CD8-positive, alpha-beta memory T cell (primary cell): ENCODE measurements around the gene ZNF513. TPM values are rescaled to one million over a fixed set of nuclear protein-coding genes. Genes with fewer than 3 reads are reported as not detected.
"Not testable (repeated sequence)": the region's sequence is repeated elsewhere in the genome, so short reads cannot be mapped to it uniquely, and the experiment has no call there.

Experiments used
- CTCF ChIA-PET: fragments of 350-600 bp; sonication (Branson Sonifier 250); formaldehyde crosslinking; loops from one replicate; lab custom pipeline; 2021; ENCODE audit warnings: antibody characterized with exemption; lab: Charles Lee
- POLR2A ChIA-PET: fragments of 350-600 bp; sonication (Branson Sonifier 250); formaldehyde crosslinking; loops from one replicate; lab custom pipeline; 2021; ENCODE audit warnings: antibody characterized with exemption; lab: Charles Lee
- DNase-seq, 5 donors: peaks; one replicate each; pipeline versions ENCODE4 v3.0.0 to v3.0.0-alpha.2; 2020 to 2022; ENCODE audit warnings: mixed read lengths in 1 of 5
- H3K27ac ChIP-seq: one replicate; pipeline ENCODE4 v1.7.0; 2013; ENCODE audit warnings: low read depth, mild to moderate bottlenecking, low read length, moderate library complexity
- H3K27me3 ChIP-seq: 2 replicates; pipeline ENCODE4 v1.7.0; 2013; ENCODE audit warnings: low read length, mild to moderate bottlenecking; ENCODE audit not compliant: insufficient read depth, poor library complexity, severe bottlenecking
- H3K36me3 ChIP-seq: 2 replicates; pipeline ENCODE4 v1.7.0; 2013; ENCODE audit warnings: mild to moderate bottlenecking, low read length, moderate library complexity; ENCODE audit not compliant: insufficient read depth
- H3K4me1 ChIP-seq: 2 replicates; pipeline ENCODE4 v1.7.0; 2013; ENCODE audit warnings: mild to moderate bottlenecking, low read length, moderate library complexity; ENCODE audit not compliant: insufficient read depth
- H3K4me3 ChIP-seq: 2 replicates; pipeline ENCODE4 v1.7.0; 2013; ENCODE audit warnings: mild to moderate bottlenecking, low read length
- H3K9me3 ChIP-seq: 2 replicates; pipeline ENCODE4 v1.7.0; 2013; ENCODE audit warnings: mild to moderate bottlenecking, low read length
- H3K27ac Mint-ChIP-seq, 8 donors: one replicate each; pipeline ENCODE4 v1.8.0; 2020 to 2021; ENCODE audit warnings: mixed read lengths in 8 of 8, mild to moderate bottlenecking in 6 of 8, inconsistent platforms in 3 of 8, moderate library complexity in 3 of 8
- H3K27me3 Mint-ChIP-seq, 2 donors: one replicate each; pipeline ENCODE4 v1.8.0; 2020 to 2021; ENCODE audit warnings: mixed read lengths in 2 of 2, mild to moderate bottlenecking in 1 of 2, moderate library complexity in 1 of 2
- H3K36me3 Mint-ChIP-seq, 3 donors: one replicate each; pipeline ENCODE4 v1.8.0; 2020 to 2021; ENCODE audit warnings: mixed read lengths in 3 of 3, inconsistent platforms in 1 of 3, mild to moderate bottlenecking in 1 of 3
- H3K4me1 Mint-ChIP-seq, 3 donors: one replicate each; pipeline ENCODE4 v1.8.0; 2020 to 2021; ENCODE audit warnings: mixed read lengths in 3 of 3, inconsistent platforms in 1 of 3, mild to moderate bottlenecking in 1 of 3
- H3K4me3 Mint-ChIP-seq, 7 donors: one replicate each; pipeline ENCODE4 v1.8.0; 2020 to 2021; ENCODE audit warnings: mixed read lengths in 7 of 7, mild to moderate bottlenecking in 6 of 7, moderate library complexity in 4 of 7, inconsistent platforms in 2 of 7
- H3K9me3 Mint-ChIP-seq, 5 donors: one replicate each; pipeline ENCODE4 v1.8.0; 2020 to 2022; ENCODE audit warnings: mixed read lengths in 5 of 5, mild to moderate bottlenecking in 3 of 5, moderate library complexity in 2 of 5, inconsistent platforms in 1 of 5
- polyA plus RNA-seq: library from polyadenylated mRNA; unstranded; fragments of 300-500 nt; fragmentation: Illumina TruSeq; gene quantifications from one replicate; pipeline ENCODE4 v1.2.3, GENCODE V29; 2021
- total RNA-seq, 2 experiments: library from RNA; stranded (reverse); gene quantifications; one replicate each; pipeline ENCODE4 v1.2.3, GENCODE V29; 2021

Gene ZNF513
- total and polyA plus RNA-seq, 3 experiments from 2014 or later: 4.7 to 9.9 (median 9.2) TPM

DNA sequence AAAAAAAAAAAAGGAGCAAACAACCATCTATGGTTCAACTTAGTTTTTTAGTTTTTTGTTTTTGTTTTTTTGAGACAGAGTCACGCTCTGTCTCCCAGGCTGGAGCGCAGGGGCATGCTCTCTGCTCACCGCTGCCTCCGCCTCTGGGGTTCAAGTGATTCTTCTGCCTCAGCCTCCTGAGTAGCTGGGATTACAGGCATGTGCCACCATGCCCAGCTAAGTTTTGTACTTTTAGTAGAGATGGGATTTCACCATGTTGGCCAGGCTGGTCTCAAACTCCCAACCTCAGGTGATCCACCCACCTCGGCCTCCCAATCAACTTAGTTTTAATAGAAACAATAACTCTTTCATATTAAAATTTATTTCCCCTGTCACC is 27.2 kb downstream of the ZNF513 start:
- H3K36me3 ChIP-seq, H3K4me3 Mint-ChIP-seq, H3K27ac ChIP-seq, H3K9me3 ChIP-seq, H3K4me3 ChIP-seq, H3K27me3 Mint-ChIP-seq, H3K9me3 Mint-ChIP-seq, H3K27me3 ChIP-seq, DNase-seq: not testable (repeated sequence)
- Mint-ChIP-seq H3K27ac (peak overlapping the region in 1 of 8 donors; percentile 64), H3K36me3 (peaks cover 0 to 32% (median 4%) of the 10 kb centered on the region in 3 donors), H3K4me1 (peaks cover 52 to 77% (median 71%) of the 10 kb centered on the region in 3 donors)
- H3K4me1 ChIP-seq: peaks cover 34% of the 10 kb centered on the region
- ChIA-PET CTCF (interaction anchor here (2.4 kb wide), 1 partner anchor 16 kb away, joined by 6 read pairs; no protein-coding TSS in a partner anchor), POLR2A (interaction anchor here (1.7 kb wide), 1 partner anchor 16 kb away, joined by 5 read pairs; the partner anchor contains the start of gene EIF2B4)

DNA sequence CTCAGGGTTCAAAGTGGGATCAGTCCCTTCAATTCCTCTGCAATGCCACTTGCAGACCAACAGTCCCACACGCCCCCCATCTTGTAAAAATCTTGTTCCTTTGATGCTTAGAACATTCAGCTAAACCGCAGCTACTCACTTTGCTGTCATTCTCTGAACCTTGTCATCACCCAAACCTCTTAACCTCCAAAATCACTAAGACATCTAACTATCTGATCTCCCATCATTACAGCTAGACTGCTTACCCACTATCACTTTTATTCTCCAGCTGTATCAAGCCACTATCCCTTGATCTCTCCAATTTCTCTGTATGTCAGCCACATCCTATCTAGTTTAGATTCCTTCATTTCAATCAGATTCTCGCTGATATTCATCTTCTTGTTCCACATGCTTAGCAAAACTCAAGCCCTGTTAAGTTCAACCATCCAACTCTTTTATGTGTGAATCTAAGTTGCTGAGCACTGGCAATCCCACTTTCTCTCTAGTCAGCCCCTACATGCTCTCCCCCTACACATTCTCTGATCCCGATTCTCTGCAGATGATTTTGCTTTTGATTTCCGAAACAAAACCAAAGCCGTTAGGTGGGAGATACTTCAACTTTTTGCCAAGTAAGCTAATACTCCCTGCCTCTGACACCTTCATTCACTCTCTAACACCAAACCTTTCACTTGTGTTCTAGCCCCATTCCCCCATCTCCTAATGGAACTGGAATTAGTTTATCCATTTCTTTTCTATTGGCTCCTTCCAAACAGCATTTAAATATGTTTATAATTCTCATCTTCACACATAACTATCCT is 28.5 kb downstream of the ZNF513 start:
- Mint-ChIP-seq H3K4me1 (peaks cover 51 to 76% (median 69%) of the 10 kb centered on the region in 3 donors), H3K4me3 (peak overlapping the region in 3 of 7 donors; percentile 3 to 21 (median 7)), H3K27ac (peak overlapping the region in 7 of 8 donors; percentile 17 to 80 (median 57)), H3K9me3 (no peaks in the 10 kb centered on the region), H3K36me3 (peaks cover 0 to 39% (median 9%) of the 10 kb centered on the region in 3 donors), H3K27me3 (peaks cover 0 to 1% of the 10 kb centered on the region in 2 donors)
- Histone ChIP-seq H3K4me3 (no peak overlapping the region), H3K27me3 (no peaks in the 10 kb centered on the region), H3K27ac (no peak overlapping the region), H3K9me3 (no peaks in the 10 kb centered on the region), H3K4me1 (peaks cover 24% of the 10 kb centered on the region), H3K36me3 (no peaks in the 10 kb centered on the region)
- peak in 2 of 5 donors; percentile 11 to 63 for DNase-seq
- CTCF ChIA-PET: interaction anchor here (1.8 kb wide), 1 partner anchor 15 kb away, joined by 4 read pairs; no protein-coding TSS in a partner anchor
- POLR2A ChIA-PET: no interaction called here

DNA sequence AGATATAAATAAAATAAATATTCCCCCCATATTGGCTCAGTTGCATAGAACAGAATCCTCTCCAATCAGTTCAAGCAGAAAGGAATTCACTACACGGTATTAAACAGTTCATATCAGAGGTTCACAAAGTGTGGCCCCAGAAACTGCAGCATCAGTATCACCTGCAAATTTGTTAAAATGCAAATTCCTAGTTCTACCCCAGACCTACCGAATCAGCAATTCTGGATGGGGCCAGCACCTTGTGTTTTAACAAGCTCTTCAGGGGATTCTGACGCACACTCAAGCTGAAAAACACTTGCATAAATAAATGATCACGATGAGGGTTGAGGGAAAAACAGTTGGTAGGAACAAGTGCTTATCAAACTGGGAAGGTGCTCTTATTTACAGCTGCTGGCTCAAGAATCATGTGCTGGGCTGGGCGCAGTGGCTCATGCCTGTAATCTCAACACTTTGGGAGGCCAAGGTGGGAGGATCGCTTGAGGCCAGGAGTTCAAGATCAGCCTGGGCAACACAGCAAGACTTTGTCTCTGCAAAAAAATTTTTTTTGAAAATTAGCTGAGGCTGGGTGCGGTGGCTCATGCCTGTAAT is 30.3 kb downstream of the ZNF513 start:
- POLR2A ChIA-PET: no interaction called here
- DNase-seq: no peak
- no peaks in the 10 kb centered on the region for H3K36me3 ChIP-seq
- Mint-ChIP-seq H3K27me3 (peaks cover 0 to 1% of the 10 kb centered on the region in 2 donors), H3K27ac (peak overlapping the region in 2 of 8 donors; percentile 14 to 45), H3K4me3 (no peak overlapping the region), H3K9me3 (no peaks in the 10 kb centered on the region), H3K36me3 (peaks cover 0 to 27% (median 9%) of the 10 kb centered on the region in 3 donors), H3K4me1 (peaks cover 44 to 65% (median 62%) of the 10 kb centered on the region in 3 donors)
- no peak overlapping the region for H3K27ac ChIP-seq
- no peak overlapping the region for H3K4me3 ChIP-seq
- H3K27me3 ChIP-seq: no peaks in the 10 kb centered on the region
- H3K4me1 ChIP-seq: peaks cover 17% of the 10 kb centered on the region
- CTCF ChIA-PET: no interaction called here
- H3K9me3 ChIP-seq: no peaks in the 10 kb centered on the region

DNA sequence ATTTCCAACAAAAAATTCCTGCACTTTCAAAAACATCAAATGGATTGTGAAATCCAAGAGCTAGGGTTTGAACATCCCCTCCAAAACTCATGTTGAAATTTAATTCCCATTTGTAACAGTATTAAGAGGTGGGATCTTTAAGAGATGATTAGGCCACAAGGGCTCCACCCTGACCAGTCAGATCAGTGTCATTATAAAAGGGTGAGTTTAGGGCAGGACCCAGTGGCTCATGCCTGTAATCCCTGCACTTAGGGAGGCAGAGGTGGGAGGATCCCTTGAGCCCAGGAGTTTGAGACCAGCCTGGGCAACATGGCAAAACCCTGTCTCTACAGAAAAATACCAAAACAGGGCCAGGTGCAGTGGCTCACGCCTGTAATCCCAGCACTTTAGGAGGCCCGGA is 32.9 kb downstream of the ZNF513 start:
- no peaks in the 10 kb centered on the region for H3K27me3 ChIP-seq
- Mint-ChIP-seq H3K9me3 (no peaks in the 10 kb centered on the region), H3K4me3 (no peak overlapping the region), H3K27me3 (peaks cover 0 to 1% of the 10 kb centered on the region in 2 donors), H3K36me3 (peaks cover 0 to 36% (median 9%) of the 10 kb centered on the region in 3 donors), H3K27ac (no peak overlapping the region), H3K4me1 (peaks cover 36 to 50% (median 45%) of the 10 kb centered on the region in 3 donors)
- no peaks in the 10 kb centered on the region for H3K9me3 ChIP-seq
- CTCF ChIA-PET: no interaction called here
- H3K4me3 ChIP-seq: no peak overlapping the region
- no peak overlapping the region for H3K27ac ChIP-seq
- no peak for DNase-seq
- peaks cover 9% of the 10 kb centered on the region for H3K36me3 ChIP-seq
- H3K4me1 ChIP-seq: peaks cover 13% of the 10 kb centered on the region
- POLR2A ChIA-PET: no interaction called here

DNA sequence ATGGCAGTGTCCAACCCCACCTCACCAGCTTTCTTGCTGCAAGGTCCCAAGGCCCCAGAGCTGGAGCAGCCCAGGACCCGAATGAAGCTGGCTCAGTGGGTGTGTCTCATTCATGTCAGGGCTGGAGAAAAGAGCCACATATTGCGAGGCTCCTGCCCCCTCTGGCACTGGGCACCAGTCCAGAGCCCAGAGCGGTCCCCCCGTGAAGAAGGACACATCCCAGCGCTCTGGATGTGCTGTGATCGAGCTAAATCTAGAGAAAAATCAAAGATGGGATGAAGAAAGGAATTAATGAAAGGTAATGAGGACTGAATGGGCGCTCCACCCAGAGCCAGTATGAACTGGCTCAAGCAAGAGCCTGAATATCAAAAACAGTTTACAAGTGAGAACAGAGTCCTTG is 44.4 kb downstream of the ZNF513 start:
- ChIA-PET POLR2A (no interaction called here), CTCF (interaction anchor here (1.0 kb wide), 1 partner anchor 33 kb away, joined by 3 read pairs; no protein-coding TSS in a partner anchor)
- no peaks in the 10 kb centered on the region for H3K4me1 ChIP-seq
- peaks cover 55% of the 10 kb centered on the region for H3K36me3 ChIP-seq
- H3K27me3 ChIP-seq: no peaks in the 10 kb centered on the region
- H3K4me3 ChIP-seq: no peak overlapping the region
- H3K9me3 ChIP-seq: no peaks in the 10 kb centered on the region
- H3K36me3 Mint-ChIP-seq: peaks cover 0 to 78% (median 18%) of the 10 kb centered on the region in 3 donors
- DNase-seq: no peak
- no peaks in the 10 kb centered on the region for H3K27me3 Mint-ChIP-seq
- no peak overlapping the region for H3K27ac Mint-ChIP-seq
- no peaks in the 10 kb centered on the region for H3K9me3 Mint-ChIP-seq
- no peaks in the 10 kb centered on the region for H3K4me1 Mint-ChIP-seq
- no peak overlapping the region for H3K27ac ChIP-seq
- H3K4me3 Mint-ChIP-seq: no peak overlapping the region

DNA sequence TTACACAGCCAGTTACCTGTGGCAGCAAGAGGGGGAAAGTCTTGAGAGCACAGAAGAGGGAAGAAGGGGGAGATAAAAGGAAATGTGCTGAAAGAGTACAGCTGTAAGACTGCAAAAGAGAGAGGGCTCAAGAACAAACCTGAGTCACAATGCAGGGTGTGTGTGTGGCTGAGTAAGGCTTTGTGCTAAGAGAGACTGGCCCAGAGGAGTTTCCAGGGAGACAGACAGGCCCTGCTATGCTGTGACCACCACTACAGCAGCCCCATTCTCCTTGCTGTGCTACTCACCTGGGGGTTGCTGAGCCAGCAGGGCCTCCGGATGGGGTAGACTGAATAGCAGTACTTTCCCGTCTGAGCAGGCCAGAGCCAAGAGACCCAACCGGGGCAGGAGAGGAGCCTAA is 45.2 kb downstream of the ZNF513 start:
- Mint-ChIP-seq H3K4me1 (no peaks in the 10 kb centered on the region), H3K36me3 (peaks cover 4 to 77% (median 19%) of the 10 kb centered on the region in 3 donors), H3K4me3 (no peak overlapping the region), H3K9me3 (no peaks in the 10 kb centered on the region), H3K27me3 (no peaks in the 10 kb centered on the region), H3K27ac (peak overlapping the region in 4 of 8 donors; percentile 18 to 32 (median 26))
- H3K27me3 ChIP-seq: no peaks in the 10 kb centered on the region
- ChIA-PET POLR2A (no interaction called here), CTCF (interaction anchor here (0.7 kb wide), 1 partner anchor 33 kb away, joined by 3 read pairs; no protein-coding TSS in a partner anchor)
- peaks cover 52% of the 10 kb centered on the region for H3K36me3 ChIP-seq
- no peaks in the 10 kb centered on the region for H3K9me3 ChIP-seq
- DNase-seq: no peak
- H3K27ac ChIP-seq: no peak overlapping the region
- H3K4me1 ChIP-seq: no peaks in the 10 kb centered on the region
- no peak overlapping the region for H3K4me3 ChIP-seq
